ENCODE results near the gene CROCC.
A peak's percentile ranks its signal among the peaks of the same experiment; 100 is the strongest.
"Not testable (repeated sequence)": the region's sequence is repeated elsewhere in the genome, so short reads cannot be mapped to it uniquely, and the experiment has no call there.

- peak in 1 of 2 donors; percentile 90 for TF ChIP-seq POLR2A (IDR thresholded peaks at IDR 0.05)
- not testable (repeated sequence) for TF ChIP-seq CTCF (IDR thresholded peaks at IDR 0.05)
Observed at GRCh38 chr1:16895598-16896315, 26.0 kb upstream of the CROCC start, which contains the start of gene RNU1-2.

All from uterus (tissue), 2 donors.